Raji (cell line): ENCODE data around the gene ST6GALNAC3.

Experiments
- POLR2A ChIP-seq: IDR thresholded peaks from 2 replicates; pipeline ENCODE4 v1.6.1; 2011; ENCODE audit warnings: low read depth, low read length, control low read depth; ENCODE audit not compliant: insufficient read depth

The ST6GALNAC3 gene

GRCh38 chr1:76230842-76231281 lies 156.3 kb downstream of the ST6GALNAC3 start:
- TF ChIP-seq POLR2A: no peak

- no peak for TF ChIP-seq POLR2A
Measured at GRCh38 chr1:76231320-76231719, 156.8 kb downstream of the ST6GALNAC3 start.

- no peak for TF ChIP-seq POLR2A
Measured at GRCh38 chr1:76232666-76233065, 158.1 kb downstream of the ST6GALNAC3 start.

DNA sequence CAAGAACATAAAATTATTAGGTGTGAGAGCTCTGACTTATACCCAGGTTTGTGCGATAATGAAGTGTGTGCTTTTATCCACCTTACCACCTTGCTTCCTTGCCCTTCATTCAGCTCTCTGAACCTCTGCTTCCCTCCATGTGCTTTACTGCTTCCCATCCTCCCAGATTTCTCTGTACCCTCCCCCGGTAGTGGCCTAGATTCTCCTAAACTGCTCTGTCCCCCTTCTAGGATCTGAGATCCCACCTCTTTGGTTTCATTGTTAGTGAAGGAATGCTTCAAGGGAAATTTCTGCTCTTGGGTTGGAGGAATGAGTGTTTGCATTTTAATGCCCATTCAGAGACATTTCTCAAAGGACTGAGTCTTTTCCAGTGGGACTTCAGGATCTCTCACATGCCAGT lies 159.5 kb downstream of the ST6GALNAC3 start:
- no peak for TF ChIP-seq POLR2A

DNA sequence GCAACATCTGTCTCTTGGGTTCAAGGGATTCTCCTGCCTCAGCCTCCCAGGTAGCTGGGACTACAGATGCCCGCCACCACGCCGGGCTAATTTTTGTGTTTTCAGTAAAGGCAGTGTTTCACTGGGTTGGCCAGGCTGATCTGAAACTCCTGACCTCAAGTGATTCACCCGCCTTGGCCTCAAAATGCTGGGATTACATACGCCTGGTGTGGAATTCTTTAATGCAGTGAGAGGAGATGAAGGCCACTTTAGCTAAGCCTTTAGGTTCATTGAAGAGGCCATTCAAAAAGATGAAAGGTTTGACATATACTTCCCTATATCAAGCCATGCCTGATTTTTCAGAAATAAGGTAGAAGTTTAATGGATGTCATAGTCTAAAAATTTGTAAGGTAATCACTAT lies 162.7 kb downstream of the ST6GALNAC3 start:
- TF ChIP-seq POLR2A: no peak

GRCh38 chr1:76238094-76238628 lies 163.6 kb downstream of the ST6GALNAC3 start:
- no peak for TF ChIP-seq POLR2A

DNA sequence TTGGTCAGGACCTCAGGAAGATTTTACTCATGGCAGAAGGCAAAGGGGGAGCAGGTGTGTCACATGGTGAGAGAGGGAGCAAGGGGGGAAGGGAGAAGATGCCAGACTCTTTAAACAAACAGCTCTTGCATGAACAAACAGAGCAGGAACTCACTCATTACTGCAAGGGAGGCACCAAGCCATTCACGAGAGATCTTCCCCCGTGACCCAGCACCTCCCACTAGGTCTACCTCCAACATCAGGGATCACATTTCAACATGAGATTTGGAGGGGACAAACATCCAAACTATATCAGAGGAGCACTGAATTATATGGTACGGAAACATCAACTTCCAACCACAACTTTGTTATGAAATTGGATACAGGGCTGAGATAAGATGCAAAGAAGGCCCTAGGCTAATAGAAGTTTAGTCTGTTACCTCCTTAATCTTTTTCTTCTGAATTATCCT lies 164.9 kb downstream of the ST6GALNAC3 start:
- no peak for TF ChIP-seq POLR2A

- no peak for TF ChIP-seq POLR2A
Measured at GRCh38 chr1:76240316-76240715, 165.8 kb downstream of the ST6GALNAC3 start.

GRCh38 chr1:76247261-76247852 lies 172.8 kb downstream of the ST6GALNAC3 start:
- no peak for TF ChIP-seq POLR2A

DNA sequence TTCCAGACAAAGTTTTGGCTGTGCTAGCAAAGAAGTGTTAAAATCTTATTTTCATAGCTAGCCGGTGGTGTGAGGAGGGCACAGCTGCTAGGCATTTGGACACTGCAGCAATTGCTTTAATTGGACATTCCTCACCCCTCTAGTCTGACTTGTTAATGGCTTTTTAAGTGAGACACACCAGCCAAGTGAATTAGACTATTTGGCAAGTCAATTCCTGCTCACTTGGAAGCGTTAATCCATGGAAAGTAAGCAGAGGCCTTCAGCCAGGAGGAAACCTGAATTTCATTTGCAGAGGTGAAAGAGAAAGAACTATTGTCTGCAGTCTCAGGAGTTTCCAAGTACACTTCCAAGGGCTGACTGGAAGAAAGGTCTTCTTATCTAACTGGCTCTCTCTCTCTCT lies 175.7 kb downstream of the ST6GALNAC3 start:
- no peak for TF ChIP-seq POLR2A

DNA sequence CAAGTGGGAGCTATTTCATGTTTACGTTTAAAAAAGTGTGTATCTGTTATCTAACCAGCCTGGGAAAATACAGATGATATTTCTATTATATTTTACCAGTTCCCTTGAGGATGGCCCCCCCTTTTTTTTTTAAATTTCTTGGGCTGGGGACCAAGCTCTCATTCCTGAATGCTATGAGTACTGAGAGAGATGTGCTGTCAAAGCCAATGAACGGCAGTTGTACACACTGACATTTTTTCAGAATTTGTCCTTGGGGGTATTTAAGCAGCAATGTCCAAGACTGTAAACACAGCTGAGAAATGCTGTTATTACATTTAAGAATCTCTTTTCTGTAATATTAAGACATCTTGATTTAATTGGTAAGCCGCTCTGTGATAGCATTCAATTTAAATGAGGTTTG lies 177.9 kb downstream of the ST6GALNAC3 start:
- no peak for TF ChIP-seq POLR2A

DNA sequence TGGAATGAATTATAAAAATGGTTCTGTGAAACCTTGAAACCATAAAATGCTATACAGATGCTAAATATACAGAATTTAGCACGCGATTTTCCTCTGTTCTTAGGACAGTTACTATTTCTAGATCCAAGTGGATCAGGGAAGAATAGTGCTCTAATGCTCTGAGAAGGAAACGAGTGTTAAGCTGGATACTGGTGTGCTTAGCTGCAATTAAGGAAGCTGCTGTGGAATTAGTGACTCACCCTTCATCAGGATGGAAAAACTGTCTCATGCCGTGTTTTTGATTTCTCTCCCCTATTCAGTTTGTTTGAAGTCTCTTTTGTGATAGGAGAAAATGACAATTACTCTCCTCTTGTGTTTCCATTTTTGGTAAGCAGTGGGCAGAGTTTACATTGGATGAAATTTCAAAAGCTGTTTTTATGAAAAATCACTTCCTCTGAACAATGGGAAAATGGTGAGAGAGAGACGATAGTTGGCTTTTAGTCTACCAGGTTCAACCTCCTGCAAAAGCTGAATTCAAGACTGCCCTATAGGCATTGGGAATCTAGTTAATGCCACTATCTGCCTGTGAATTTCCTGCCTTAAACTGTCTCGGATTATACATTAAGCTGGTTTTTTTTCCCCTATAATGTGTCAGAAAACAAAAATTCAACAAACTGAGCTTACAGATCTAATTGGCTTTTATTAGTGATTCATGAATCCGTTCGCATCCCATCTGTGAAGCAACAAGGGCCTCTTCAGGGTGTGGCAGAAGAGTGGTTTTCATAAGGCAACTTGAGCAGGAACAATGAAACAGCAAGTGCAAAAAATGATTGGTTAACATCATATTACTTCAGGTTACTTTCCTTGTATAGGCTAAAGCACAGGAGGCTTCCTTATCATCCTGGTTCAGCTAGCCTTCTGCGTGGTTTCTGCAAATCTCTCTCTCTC lies 179.8 kb downstream of the ST6GALNAC3 start:
- TF ChIP-seq POLR2A: no peak

DNA sequence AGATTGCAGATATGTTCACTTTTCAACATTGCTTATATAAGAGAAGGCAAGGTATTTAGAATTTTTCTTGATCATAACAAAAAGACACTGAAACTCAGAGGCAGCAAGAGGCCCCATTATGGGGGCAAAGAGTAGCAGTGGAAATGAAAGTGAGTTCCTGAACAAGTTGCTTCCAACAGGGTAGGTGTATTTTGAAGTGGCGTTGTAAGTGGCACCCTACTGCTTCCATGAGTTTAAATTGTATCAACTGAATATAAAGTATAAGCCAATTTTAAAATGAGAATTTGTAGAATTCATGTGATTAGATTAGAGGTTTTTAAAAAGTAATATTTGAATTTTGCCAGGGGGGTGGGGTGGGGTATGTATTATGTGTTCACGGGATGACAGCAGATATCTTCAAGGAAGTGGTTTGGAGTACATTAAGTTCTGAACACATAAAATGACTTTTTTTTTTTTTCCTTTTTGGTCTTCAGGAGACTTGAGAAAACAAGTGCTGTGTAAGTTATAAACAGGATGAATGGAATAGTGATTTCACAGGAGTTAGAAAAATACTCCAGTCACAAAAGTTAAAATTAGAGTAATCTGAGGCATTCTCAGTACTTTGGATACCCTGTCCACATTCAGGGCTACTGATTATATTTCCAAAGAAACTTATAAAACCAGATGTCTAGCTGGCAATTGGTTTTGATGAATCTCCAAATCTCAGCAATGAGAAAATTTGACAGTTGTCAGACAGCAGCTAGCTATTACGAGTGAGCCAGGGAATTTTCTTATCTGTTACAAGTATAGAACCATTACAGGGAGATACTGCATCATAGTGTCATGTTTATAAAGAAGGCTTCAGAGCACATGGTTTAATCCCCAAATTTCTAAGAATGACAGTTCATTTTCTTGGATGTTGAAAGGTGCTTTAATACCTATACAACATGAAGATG lies 182.0 kb downstream of the ST6GALNAC3 start:
- no peak for TF ChIP-seq POLR2A

GRCh38 chr1:76257823-76258222 lies 183.3 kb downstream of the ST6GALNAC3 start:
- no peak for TF ChIP-seq POLR2A

- TF ChIP-seq POLR2A: no peak
Measured at GRCh38 chr1:76259270-76259669, 184.7 kb downstream of the ST6GALNAC3 start.
